Measurements from ENCODE around the gene PXT1.

The PXT1 gene

DNA sequence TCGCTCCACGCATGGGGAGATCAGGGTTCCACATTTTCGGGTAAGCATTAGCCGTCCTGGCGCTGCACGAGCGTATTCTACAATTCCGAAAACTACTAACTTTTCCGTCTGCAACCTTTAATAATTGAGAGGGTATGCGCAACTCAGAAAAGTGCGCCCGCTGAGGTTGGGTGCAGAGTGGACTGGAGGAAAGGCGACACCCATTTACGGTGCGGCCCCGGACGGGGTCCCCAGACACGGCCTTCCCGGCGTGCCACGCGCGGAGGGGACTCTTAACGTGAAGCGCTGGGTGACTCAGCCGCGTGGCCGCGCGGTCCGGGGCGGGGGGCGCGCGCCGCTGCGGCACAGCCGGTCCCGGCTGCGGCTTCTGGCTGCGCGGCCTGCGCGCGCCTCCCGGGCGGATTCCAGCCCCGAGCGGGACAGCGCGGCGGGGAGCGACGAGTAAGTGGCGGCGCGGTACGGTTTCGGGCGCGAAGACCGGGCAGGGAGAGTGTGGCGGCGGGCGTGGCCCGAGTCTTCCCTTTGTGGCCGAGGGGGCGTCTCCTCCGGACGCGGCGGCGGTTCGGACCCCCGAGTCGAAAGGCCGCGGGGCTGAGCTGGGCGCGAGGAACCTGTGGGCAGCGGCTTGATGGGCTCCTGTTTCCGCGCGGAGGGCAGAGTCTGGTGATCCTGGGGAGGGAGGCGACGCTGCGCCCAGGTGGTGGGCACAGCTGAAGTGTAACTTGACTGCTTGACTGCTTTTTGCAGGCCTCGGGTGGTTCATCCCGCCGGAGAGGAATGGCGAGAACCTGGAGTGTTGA, at the start of gene PXT1, which contains the start of gene KCTD20 (continued):
- TF ChIP-seq ZNF121 (tag by site-specific recombination; IDR thresholded peaks at IDR 0.05) (0 out of 2 replicates have a peak, but pooled peaks have one; percentile 19), ZNF664 (tag by site-specific recombination; IDR thresholded peaks at IDR 0.05) (no peak), ZBTB17 (tag by site-specific recombination; IDR thresholded peaks at IDR 0.05) (peak; percentile 91), ZNF701 (tag by site-specific recombination; IDR thresholded peaks at IDR 0.05) (no peak), EGR2 (tag by site-specific recombination; IDR thresholded peaks at IDR 0.05; ENCODE audit: low read depth) (no peak), ZNF223 (tag by site-specific recombination; IDR thresholded peaks at IDR 0.05) (no peak), ZNF157 (tag by site-specific recombination; IDR thresholded peaks at IDR 0.05) (no peak), ZNF785 (tag by site-specific recombination; IDR thresholded peaks at IDR 0.05) (0 out of 2 replicates have a peak, but pooled peaks have one; percentile 71), ZNF777 (tag by site-specific recombination; IDR thresholded peaks at IDR 0.05; ENCODE audit: borderline replicate concordance) (no peak), ZNF544 (tag by site-specific recombination; IDR thresholded peaks at IDR 0.05) (no peak), ZNF211 (tag by site-specific recombination; IDR thresholded peaks at IDR 0.05; ENCODE audit: low read depth) (no peak), KLF16 (tag by site-specific recombination; IDR thresholded peaks at IDR 0.05) (no peak; the same call in 1 of the 2 replicates), ZBTB48 (tag by site-specific recombination; IDR thresholded peaks at IDR 0.05) (peak; percentile 57; the same call in 1 of the 2 replicates), ZNF37A (tag by site-specific recombination; IDR thresholded peaks at IDR 0.05) (no peak), ZNF768 (tag by site-specific recombination; IDR thresholded peaks at IDR 0.05) (no peak; the same call in 1 of the 2 replicates), KLF1 (tag by site-specific recombination; IDR thresholded peaks at IDR 0.05) (no peak), SETDB1 (IDR thresholded peaks at IDR 0.05; ENCODE audit: insufficient read length, low read length) (no peak), ZNF660 (tag by site-specific recombination; IDR thresholded peaks at IDR 0.05) (peak; percentile 86; the same call in 1 of the 2 replicates), ZFP41 (tag by site-specific recombination; IDR thresholded peaks at IDR 0.05; ENCODE audit: borderline replicate concordance) (no peak), ZNF510 (tag by site-specific recombination; IDR thresholded peaks at IDR 0.05; ENCODE audit: insufficient replicate concordance) (no peak), ZNF433 (tag by site-specific recombination; IDR thresholded peaks at IDR 0.05; ENCODE audit: low read depth) (no peak), ZBTB8A (tag by site-specific recombination; IDR thresholded peaks at IDR 0.05) (peak; percentile 98), ZNF292 (tag by site-specific recombination; IDR thresholded peaks at IDR 0.05; ENCODE audit: borderline replicate concordance, low read depth) (no peak), ZNF629 (tag by site-specific recombination; IDR thresholded peaks at IDR 0.05) (peak; percentile 43), ZNF19 (tag by site-specific recombination; IDR thresholded peaks at IDR 0.05; ENCODE audit: low read depth) (no peak), ZNF354C (tag by site-specific recombination; IDR thresholded peaks at IDR 0.05; ENCODE audit: borderline replicate concordance, low read depth) (no peak), ZNF155 (tag by site-specific recombination; IDR thresholded peaks at IDR 0.05) (no peak)
- TF ChIP-seq, protein P1, sequence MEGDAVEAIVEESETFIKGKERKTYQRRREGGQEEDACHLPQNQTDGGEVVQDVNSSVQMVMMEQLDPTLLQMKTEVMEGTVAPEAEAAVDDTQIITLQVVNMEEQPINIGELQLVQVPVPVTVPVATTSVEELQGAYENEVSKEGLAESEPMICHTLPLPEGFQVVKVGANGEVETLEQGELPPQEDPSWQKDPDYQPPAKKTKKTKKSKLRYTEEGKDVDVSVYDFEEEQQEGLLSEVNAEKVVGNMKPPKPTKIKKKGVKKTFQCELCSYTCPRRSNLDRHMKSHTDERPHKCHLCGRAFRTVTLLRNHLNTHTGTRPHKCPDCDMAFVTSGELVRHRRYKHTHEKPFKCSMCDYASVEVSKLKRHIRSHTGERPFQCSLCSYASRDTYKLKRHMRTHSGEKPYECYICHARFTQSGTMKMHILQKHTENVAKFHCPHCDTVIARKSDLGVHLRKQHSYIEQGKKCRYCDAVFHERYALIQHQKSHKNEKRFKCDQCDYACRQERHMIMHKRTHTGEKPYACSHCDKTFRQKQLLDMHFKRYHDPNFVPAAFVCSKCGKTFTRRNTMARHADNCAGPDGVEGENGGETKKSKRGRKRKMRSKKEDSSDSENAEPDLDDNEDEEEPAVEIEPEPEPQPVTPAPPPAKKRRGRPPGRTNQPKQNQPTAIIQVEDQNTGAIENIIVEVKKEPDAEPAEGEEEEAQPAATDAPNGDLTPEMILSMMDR (tag by site-specific recombination; IDR thresholded peaks at IDR 0.05) = 0 out of 2 replicates have a peak, but pooled peaks have one; percentile 7
- TF ChIP-seq, protein P2, sequence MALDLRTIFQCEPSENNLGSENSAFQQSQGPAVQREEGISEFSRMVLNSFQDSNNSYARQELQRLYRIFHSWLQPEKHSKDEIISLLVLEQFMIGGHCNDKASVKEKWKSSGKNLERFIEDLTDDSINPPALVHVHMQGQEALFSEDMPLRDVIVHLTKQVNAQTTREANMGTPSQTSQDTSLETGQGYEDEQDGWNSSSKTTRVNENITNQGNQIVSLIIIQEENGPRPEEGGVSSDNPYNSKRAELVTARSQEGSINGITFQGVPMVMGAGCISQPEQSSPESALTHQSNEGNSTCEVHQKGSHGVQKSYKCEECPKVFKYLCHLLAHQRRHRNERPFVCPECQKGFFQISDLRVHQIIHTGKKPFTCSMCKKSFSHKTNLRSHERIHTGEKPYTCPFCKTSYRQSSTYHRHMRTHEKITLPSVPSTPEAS (tag by site-specific recombination; IDR thresholded peaks at IDR 0.05) = no peak
- TF ChIP-seq, protein P3, sequence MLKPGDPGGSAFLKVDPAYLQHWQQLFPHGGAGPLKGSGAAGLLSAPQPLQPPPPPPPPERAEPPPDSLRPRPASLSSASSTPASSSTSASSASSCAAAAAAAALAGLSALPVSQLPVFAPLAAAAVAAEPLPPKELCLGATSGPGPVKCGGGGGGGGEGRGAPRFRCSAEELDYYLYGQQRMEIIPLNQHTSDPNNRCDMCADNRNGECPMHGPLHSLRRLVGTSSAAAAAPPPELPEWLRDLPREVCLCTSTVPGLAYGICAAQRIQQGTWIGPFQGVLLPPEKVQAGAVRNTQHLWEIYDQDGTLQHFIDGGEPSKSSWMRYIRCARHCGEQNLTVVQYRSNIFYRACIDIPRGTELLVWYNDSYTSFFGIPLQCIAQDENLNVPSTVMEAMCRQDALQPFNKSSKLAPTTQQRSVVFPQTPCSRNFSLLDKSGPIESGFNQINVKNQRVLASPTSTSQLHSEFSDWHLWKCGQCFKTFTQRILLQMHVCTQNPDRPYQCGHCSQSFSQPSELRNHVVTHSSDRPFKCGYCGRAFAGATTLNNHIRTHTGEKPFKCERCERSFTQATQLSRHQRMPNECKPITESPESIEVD (tag by site-specific recombination; IDR thresholded peaks at IDR 0.05) = no peak
- TF ChIP-seq, protein P4, sequence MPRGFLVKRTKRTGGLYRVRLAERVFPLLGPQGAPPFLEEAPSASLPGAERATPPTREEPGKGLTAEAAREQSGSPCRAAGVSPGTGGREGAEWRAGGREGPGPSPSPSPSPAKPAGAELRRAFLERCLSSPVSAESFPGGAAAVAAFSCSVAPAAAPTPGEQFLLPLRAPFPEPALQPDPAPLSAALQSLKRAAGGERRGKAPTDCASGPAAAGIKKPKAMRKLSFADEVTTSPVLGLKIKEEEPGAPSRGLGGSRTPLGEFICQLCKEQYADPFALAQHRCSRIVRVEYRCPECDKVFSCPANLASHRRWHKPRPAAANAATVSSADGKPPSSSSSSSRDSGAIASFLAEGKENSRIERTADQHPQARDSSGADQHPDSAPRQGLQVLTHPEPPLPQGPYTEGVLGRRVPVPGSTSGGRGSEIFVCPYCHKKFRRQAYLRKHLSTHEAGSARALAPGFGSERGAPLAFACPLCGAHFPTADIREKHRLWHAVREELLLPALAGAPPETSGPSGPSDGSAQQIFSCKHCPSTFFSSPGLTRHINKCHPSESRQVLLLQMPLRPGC (tag by site-specific recombination; IDR thresholded peaks at IDR 0.05) = no peak; the same call in 1 of the 2 replicates
- TF ChIP-seq, protein P5, sequence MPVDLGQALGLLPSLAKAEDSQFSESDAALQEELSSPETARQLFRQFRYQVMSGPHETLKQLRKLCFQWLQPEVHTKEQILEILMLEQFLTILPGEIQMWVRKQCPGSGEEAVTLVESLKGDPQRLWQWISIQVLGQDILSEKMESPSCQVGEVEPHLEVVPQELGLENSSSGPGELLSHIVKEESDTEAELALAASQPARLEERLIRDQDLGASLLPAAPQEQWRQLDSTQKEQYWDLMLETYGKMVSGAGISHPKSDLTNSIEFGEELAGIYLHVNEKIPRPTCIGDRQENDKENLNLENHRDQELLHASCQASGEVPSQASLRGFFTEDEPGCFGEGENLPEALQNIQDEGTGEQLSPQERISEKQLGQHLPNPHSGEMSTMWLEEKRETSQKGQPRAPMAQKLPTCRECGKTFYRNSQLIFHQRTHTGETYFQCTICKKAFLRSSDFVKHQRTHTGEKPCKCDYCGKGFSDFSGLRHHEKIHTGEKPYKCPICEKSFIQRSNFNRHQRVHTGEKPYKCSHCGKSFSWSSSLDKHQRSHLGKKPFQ (tag by site-specific recombination; IDR thresholded peaks at IDR 0.05) = no peak

Measured in HEK293 (cell line).